AML-193 (cell line): ENCODE data around the gene NDUFS8.

Experiments
- DNase-seq, 2 experiments: peaks; one replicate each; lab custom pipeline; 2025; lab: John Stamatoyannopoulos, UW

Gene NDUFS8

DNA sequence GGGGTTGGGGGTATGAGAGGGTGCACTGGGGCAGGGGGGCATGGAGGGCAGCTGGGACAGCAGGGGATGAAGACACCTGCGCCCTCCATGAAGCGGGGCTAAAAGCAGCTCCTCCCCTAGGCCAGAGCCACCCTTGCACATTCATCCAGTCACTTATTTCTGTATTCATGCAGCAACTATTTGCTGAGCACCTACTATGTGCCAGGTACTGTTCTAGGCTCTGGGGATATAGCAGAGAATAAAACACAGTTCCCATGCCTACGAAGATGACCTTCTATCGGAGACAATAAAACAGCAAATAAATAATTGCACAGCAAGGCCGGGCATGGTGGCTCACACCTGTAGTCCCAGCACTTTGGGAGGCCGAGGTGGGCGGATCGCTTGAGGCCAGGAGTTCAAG is 15.0 kb upstream of the NDUFS8 start:
- DNase-seq = no peak

DNA sequence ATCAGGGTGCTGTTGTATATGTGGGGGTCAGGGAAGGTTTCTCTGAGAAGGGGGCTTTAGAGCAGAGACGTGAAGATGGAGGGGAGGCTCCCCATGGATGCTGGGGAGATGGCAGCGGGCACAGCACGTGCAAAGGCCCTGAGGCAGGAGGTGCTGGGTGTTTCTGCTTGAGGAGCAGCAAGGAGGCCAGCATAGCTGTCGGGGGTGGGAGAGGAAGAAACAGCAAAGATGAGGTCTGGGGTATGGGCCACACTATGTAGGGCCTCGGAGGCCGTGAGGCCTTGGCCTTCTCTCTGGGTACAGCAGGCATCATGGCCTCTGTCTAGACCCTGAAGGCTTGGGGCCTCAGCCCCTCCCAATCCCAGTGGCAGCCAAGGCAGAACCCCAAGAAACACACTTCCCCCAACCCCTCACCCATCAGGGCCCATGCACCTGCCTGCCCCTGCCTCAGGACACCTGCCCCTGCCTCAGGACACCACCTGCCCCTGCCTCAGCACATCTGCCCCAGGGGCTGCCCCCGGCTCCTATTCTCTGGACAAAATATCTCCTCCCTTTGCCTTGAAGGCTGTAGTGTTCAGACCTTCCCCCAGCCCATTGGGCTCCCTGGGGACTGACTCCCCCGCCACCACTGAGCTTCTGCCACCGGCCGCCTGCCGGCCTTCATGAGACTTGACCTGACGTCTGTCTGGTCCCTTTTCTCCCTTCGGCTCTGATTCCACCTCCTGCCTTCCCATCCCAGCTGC is 14.1 kb upstream of the NDUFS8 start:
- no peak for DNase-seq

DNA sequence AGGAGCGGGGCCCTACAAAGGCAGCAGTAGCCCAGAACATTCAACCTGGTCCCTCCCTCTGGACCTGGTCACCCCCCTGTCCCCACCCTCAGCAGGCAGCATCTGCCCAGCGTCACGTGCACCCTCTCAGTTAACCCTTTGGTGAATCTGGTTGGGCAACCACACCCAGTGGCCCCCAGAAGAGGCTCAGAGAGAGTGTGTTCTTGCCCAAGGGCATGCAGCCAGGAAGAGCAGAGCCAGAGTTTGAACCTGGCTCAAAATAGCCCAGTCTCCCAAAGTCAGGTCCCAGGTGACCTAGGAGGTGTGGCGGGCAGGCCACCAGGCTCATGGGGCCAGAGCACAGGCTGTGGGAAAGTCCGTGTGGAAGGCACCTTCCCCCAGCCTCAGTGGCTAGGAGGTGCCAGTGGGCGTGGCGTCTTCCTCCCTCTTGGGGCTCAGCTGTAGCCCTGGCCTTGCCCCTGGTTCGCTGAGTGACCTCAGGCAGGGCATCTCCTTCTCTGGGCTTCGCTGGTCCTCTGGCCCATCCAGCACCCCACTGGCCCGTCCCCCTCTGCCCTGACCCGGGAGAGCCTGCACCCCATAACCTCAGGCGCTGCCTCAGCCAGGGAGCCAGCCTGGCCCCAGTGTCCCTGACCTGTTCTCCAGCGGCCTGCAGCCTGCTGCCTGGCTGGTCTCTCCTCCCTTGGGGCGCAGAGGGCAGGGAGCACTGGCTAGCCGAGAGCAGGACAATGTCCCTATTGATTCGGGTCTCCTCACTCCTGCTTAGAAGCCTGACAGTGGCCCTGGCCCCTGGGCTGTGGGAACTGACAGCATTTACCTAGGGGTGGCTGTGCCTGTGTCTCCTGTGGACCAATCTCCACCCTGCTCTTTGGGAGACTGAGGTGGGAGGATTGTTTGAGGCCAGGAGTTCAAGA is 13.3 kb upstream of the NDUFS8 start:
- DNase-seq = no peak

DNA sequence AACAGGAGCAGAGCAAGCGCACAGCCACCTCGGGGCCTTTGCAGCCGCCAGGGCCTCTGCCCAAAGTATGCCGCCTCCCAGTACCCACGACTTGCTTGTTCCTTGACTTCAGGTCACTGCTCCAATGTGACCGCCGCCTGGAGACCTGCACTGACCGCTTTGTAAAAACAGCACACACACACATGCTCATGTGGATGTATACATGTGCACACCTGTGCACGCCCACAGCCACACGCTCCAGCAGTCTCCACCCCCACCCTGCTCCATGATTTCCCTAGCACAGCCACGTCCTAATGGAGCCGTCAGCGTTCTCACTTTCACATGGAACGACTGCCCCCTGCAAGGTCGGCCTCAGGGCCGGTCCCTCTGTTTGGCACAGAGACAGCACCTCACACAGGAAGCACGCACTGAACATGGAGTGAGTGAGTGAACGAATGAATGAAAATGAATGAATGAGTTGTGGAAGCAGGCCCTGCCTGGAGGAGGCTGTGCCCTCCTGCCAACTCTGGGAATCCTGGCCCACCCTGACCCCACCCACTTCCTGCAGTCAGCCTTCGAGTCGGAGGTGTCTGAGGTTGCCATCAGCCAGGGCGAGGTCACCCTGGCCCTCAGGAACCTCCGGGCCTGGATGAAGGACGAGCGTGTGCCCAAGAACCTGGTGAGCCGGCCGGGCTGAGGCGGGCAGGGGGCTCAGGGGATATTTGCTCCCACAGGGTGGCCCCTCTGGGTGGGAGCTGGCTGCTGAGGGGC is 12.3 kb upstream of the NDUFS8 start:
- DNase-seq = no peak

DNA sequence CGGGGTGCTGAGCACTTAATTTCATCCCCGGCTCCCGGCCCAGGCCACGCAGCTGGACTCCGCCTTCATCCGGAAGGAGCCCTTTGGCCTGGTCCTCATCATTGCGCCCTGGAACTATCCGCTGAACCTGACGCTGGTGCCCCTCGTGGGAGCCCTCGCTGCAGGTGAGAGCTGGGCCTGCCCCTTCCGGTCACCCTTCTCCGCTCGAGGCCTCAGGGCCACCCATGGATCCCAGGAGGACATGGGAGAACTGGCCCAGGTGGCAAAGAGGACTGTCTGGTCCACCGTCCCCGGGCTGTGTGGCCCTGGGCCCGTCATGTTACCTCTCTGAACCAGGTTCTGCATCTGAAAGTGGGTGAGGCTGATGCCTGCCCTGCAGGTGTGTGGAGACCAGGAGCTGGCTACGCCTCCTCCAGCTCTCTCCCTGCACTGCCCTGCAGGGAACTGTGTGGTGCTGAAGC is 11.7 kb upstream of the NDUFS8 start:
- no peak for DNase-seq

DNA sequence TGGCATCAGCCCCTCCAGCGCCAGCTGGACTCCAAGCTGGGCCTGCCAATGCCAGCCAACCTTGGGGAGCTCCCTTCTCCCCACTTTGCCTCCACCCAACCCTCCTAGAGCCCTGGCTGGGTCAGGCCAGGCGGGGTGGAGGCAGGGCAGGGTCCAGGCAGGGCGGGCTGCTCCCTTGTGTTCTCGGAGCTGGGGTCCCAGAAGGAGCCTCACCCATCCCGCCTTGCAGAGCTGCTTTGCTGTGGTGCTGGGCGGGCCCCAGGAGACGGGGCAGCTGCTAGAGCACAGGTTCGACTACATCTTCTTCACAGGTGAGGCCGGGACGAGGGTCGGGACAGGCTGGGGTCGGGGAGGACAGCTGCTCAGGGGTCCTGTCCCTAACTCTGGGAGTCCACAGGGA is 11.0 kb upstream of the NDUFS8 start:
- no peak for DNase-seq

DNA sequence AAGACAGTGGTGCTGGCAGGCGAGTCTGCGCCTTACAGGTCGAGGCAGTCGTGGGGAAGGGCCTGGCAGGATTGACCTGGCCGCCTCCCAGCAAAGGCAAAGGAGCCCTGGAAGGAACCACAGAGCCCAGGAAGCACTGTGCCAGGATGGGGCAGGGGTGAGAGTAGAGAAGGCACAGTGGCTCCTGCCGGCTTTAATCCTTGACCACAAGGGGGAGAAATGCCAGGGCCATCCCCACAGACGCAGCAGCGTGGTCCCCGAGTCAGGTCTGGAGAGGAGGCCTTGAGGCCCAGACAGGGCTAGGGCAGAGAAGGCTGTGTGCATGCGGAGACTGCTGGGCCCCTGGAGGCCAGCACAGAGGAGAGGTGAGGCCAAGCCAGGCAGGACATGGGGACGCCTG is 9.9 kb upstream of the NDUFS8 start:
- DNase-seq = no peak

DNA sequence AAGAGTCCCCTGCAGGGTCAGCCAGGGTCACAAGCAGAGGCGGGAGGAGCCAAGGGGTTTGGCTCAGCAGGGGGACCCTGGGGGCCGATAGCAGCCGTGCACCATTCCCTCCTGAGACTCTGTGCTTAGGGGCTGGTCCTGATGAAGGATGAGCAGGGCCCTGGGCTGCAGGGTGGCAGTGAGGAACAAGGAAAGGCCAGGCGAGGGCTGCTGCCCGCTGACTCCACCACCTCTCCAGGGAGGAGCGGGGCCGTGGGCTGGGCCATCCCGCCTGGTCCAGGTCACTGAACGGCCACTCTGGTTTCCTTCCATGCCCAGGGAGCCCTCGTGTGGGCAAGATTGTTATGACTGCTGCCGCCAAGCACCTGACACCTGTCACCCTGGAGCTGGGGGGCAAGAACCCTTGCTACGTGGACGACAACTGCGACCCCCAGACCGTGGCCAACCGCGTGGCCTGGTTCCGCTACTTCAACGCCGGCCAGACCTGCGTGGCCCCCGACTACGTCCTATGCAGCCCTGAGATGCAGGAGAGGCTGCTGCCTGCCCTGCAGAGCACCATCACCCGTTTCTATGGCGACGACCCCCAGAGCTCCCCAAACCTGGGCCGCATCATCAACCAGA is 9.2 kb upstream of the NDUFS8 start:
- no peak for DNase-seq

DNA sequence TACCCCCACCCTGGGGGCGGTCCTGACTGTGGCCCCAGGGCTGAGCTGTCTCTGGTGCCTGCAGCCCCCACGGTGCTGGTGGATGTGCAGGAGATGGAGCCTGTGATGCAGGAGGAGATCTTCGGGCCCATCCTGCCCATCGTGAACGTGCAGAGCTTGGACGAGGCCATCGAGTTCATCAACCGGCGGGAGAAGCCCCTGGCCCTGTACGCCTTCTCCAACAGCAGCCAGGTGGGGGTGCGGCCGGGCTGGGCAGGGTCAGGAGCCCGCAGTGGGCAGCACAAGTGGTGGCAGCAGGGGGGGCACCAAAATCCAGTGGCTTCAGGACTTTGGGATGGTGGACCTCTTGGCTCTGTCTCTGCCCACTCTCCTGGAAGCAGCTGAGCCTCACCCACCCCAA is 8.0 kb upstream of the NDUFS8 start:
- DNase-seq = no peak

DNA sequence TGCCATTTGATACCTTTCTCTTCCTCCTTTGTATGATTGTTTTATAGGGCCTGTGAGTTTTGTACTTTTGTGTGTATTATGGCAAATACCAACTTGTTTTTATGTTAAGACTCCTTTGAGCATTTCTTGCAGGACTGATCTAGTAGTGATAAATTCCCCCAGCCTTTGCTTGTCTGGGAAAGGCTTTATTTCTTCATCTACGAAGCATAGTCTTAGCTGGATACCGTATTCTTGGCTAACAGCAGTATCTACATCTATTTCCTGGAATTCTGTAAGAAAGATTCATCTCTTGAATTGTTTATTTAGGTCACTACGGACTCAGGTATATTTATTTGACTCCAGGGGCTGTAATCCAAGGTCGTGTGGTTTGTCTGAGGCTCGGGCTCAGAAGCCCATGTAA is 6.0 kb upstream of the NDUFS8 start:
- no peak for DNase-seq

DNA sequence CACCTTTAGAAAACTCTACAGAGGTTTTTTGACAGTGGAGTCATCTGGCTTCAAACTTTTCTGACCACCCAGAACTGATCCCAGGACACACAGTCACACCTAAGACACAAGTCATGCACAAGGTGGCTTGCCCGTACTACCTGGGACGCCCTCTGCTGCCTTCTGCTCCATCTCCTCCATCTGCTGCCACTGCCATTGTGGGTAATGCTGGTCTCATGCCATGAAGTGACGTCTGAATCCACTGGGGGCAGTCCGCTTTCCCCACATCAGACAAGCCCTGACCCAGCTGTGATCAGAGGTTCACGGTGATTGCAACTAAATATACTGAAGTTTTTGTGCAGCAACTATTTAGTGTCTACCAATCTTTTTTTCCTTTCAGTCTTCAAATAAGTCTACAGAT is 5.4 kb upstream of the NDUFS8 start:
- DNase-seq = no peak

DNA sequence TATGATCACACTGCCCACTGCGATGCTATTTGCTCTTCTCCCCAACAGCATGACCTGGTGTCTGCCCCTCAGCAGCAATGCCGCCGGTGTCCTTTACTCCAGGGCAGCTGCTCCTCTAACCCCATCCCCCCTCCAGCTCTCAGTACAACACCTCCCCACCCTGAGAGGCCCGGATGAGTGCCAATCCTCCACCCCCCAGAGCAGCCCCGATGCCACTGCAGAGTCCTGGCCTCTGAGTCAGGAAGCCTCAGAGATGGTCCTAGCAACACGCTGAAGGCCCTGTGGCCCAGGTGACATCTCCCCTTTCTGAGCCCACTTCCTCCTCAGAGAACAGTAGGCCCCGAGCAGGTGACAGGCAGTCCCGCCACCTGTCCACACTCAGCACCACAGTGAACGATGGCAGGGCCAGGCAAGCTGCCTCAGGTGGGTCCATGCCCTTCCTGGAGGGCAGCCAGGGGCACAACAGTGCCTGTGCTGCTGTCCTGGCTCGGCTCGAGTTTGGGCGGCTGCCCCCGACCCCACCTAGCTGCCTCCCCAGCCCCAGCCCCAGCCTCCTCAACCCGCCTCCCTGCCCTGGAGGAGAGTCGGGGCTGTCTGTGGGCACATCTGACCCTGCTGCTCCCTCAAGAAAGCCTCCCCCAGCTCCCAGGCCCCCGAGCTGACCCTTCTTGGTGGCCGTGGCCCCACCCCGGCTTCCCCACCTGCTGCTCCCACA is 3.9 kb upstream of the NDUFS8 start:
- DNase-seq = no peak

DNA sequence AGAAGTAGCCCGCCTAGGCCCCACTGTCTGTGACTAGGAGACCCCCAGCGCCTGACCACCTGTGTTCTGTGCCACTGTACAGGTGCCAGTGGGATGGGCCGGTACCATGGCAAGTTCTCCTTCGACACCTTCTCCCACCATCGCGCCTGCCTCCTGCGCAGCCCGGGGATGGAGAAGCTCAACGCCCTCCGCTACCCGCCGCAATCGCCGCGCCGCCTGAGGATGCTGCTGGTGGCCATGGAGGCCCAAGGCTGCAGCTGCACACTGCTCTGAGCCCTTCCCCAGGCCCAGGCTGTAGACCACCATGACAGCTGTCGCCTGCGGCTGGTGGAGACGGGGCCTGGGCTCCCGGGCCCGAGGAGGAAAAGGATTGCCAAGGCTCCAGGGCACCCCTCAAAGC is 2.8 kb upstream of the NDUFS8 start:
- no peak for DNase-seq

DNA sequence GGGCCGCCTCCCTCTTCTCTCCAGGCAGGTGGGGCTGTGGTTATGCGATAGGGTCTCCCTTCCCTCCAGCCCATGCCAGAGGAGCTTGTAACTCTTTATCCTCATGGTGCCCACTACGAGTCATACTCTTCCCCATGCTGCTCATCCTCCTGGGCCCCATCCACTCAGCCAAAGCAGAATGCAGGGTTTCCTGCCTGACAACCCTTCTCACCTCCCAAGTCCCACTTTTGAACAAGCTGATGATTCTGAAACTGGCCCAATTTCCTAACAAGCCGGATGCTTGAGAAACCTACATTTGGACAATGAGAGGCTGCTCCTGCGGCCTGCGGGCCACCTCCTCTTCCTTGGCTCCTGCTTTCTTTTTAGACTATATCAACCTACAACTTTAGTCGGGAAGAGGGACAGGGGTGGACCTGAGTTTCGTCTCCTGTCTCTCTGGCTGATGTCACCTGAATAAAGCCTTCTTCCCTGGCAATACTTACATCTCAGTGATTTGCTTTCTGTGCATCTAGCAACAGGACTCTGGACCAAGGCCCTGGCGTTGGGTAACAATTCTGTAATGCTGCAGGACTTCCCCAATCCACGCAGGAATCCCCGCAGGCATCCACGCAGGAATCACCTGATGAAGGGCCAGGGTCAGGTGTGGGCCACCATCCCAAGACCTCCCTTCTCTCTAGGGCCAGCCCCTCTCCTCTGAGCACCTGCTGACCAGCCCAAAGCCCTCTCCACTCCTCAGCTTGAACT is 1.5 kb upstream of the NDUFS8 start:
- DNase-seq = no peak

DNA sequence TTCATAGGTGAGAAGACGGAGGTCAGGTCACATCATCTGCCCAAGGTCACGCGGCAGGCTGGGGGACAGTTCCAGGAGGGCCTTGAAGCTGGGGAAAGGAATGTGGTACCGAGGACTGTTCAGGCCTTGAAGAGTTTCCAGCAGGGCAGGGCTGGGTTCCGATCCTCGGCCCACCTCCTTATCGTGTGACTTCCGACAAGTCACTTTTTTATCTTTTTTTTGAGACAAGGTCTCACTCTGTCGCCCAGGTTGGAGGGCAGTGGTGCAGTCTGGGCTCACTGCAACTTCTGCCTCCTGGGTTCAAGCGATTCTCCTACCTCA is 623 bp downstream of the NDUFS8 start:
- DNase-seq = no peak

DNA sequence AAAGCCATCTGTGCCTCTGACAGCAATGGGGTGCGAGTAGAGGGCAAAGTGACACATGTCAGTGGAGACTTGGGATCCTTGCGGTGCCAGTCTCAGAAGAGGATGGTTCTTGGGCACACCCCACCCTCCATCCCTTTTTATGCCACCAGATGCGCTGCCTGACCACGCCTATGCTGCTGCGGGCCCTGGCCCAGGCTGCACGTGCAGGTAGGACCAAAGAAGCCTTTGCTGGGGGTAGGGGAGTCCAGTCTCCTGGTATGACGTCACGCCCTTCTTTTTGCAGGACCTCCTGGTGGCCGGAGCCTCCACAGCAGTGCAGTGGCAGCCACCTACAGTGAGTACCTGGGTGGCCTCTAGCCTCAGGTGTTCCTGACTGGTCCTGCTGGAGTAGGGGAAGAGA is 1.5 kb downstream of the NDUFS8 start:
- no peak for DNase-seq

DNA sequence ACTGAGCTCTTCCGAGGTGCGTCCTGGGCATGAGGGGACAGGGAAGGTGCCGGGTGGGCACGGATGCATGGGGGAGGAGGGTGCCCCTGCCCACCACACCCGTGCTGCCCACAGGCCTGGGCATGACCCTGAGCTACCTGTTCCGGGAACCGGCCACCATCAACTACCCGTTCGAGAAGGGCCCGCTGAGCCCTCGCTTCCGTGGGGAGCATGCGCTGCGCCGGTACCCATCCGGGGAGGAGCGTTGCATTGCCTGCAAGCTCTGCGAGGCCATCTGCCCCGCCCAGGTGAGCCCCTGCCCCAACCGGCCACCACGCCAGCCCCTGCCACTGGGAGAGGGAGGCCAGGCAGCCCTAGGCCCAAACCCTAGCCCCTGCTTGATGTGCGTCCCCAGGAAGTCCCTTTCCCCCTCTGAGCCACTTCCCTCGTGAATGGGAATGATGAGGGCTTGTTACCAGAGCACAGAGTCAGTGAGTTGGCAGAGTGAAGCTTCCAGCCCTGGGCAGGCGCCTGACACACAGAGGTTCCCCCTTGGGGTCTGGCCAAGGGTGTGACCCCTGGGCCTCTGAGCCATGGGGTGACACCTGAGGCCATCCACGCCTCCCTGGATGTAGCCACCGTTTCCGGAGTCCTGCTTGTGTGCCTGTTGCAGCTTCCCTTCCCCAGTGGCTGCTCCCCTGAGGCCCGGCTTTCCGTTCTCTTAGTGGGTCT is 2.7 kb downstream of the NDUFS8 start:
- DNase-seq = no peak

DNA sequence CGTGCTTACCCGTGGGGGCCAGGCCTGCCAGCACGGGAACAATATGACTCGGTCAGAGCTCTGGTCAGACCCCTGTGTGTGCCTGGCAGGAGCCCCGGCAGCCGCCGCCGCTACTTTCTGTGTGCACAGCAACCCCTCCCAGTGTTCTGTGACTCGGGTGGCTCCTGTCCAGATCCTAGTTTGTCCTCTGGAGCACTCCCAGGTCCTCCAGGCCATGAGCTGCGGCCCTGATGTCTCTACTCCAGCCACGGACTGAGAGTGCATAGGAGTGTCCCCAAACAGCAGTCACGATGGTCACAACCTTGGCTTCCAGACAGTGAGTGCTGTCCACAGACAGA is 3.2 kb downstream of the NDUFS8 start:
- no peak for DNase-seq

DNA sequence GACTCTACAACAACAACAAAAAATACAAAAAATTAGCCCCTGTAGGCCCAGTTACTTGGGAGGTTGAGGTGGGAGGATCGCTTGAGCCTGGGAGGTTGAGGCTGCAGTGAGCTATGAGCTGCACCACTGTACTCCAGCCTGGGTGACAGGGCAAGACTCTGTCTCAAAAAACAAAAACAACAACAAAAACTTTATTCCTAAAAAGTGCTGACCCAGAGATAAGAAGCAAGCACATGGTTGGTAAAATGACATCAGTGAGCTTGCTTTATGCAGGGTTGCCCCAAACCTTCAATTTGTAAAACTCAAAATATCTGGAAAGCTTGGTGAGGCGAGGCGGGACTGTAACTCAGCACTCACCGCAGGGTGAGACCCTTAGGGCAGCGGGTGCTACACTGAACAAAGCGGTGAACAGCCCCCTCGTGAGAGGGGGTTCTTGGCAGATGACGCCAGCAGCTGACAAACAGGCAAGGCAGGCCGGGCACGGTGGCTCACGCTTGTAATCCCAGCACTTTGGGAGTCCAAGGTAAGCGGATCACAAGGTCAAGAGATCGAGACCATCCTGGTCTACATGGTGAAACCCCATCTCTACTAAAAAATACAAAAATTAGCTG is 4.9 kb downstream of the NDUFS8 start:
- no peak for DNase-seq

DNA sequence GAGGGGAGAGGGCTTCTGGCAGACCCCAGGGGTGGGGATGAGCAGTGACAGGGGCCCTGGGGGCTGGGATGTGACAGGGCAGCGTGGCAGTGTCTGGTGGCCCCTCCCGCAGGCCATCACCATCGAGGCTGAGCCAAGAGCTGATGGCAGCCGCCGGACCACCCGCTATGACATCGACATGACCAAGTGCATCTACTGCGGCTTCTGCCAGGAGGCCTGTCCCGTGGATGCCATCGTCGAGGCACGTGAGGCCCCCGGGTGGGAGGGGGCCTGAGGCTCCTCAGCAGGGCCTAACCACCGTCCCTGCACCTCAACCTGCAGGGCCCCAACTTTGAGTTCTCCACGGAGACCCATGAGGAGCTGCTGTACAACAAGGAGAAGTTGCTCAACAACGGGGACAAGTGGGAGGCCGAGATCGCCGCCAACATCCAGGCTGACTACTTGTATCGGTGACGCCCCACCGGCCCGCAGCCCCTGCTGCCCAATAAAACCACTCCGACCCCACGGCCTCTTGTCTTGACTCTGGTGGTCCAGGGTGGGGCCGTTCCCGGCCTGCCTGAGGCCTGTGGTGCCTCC is 5.7 kb downstream of the NDUFS8 start:
- DNase-seq = no peak
